Measurements from ENCODE around the gene BABAM2. TPM values are rescaled to one million over a fixed set of nuclear protein-coding genes. Genes with fewer than 3 reads are reported as not detected.

BABAM2 gene
- polyA plus RNA-seq, 6 donors from 2014 or later: 50.3 to 58.3 (median 55.6) TPM

GRCh38 chr2:27885234-27885633, 5.3 kb upstream of the BABAM2 start:
- Mint-ChIP-seq H3K4me3 (no peak overlapping the region), H3K36me3 (peaks cover 0 to 8% of the 10 kb centered on the region in 2 donors), H3K4me1 (peaks cover 8 to 14% (median 9%) of the 10 kb centered on the region in 3 donors), H3K27me3 (no peaks in the 10 kb centered on the region), H3K9me3 (peaks cover 0 to 15% (median 2%) of the 10 kb centered on the region in 7 donors), H3K27ac (peak overlapping the region in 1 of 6 donors; percentile 100)
- DNase-seq (no peak), ATAC-seq (ENCODE audit: low read depth in 2 of 2) (no peak)

- H3K27me3 Mint-ChIP-seq: no peaks in the 10 kb centered on the region
- DNase-seq: no peak
- no peak overlapping the region for H3K4me3 Mint-ChIP-seq
- ATAC-seq (ENCODE audit: low read depth in 2 of 2): no peak
- peaks cover 0 to 15% (median 0%) of the 10 kb centered on the region in 7 donors for H3K9me3 Mint-ChIP-seq
- H3K4me1 Mint-ChIP-seq: peaks cover 11 to 16% (median 12%) of the 10 kb centered on the region in 3 donors
- H3K36me3 Mint-ChIP-seq: peaks cover 0 to 8% of the 10 kb centered on the region in 2 donors
- peak overlapping the region in 1 of 6 donors; percentile 100 for H3K27ac Mint-ChIP-seq
These were observed 4.9 kb upstream of the BABAM2 start for GRCh38 chr2:27885661-27886060.

GRCh38 chr2:27886322-27886721, 4.2 kb upstream of the BABAM2 start:
- ATAC-seq (ENCODE audit: low read depth in 2 of 2): no peak
- peaks cover 0 to 5% (median 5%) of the 10 kb centered on the region in 3 donors for H3K27me3 Mint-ChIP-seq
- no peak overlapping the region for H3K4me3 Mint-ChIP-seq
- H3K4me1 Mint-ChIP-seq: peaks cover 17 to 20% (median 18%) of the 10 kb centered on the region in 3 donors
- DNase-seq: no peak
- peaks cover 0 to 17% (median 4%) of the 10 kb centered on the region in 7 donors for H3K9me3 Mint-ChIP-seq
- peaks cover 0 to 8% of the 10 kb centered on the region in 2 donors for H3K36me3 Mint-ChIP-seq
- H3K27ac Mint-ChIP-seq: peak overlapping the region in 1 of 6 donors; percentile 100

- Mint-ChIP-seq H3K9me3 (peaks cover 0 to 11% (median 4%) of the 10 kb centered on the region in 7 donors), H3K36me3 (peaks cover 0 to 1% of the 10 kb centered on the region in 2 donors), H3K4me3 (peak overlapping the region in 2 of 8 donors; percentile 12 to 39), H3K4me1 (peaks cover 18 to 26% (median 23%) of the 10 kb centered on the region in 3 donors), H3K27me3 (peaks cover 0 to 6% (median 5%) of the 10 kb centered on the region in 3 donors), H3K27ac (peak overlapping the region in 4 of 6 donors; percentile 44 to 100 (median 58))
- no peak for ATAC-seq (ENCODE audit: low read depth in 2 of 2)
- no peak for DNase-seq
These were observed 3.4 kb upstream of the BABAM2 start for GRCh38 chr2:27887111-27887510.

GRCh38 chr2:27887830-27888229, 2.7 kb upstream of the BABAM2 start:
- ATAC-seq (ENCODE audit: low read depth in 2 of 2): no peak
- no peaks in the 10 kb centered on the region for H3K36me3 Mint-ChIP-seq
- peaks cover 0 to 6% (median 2%) of the 10 kb centered on the region in 7 donors for H3K9me3 Mint-ChIP-seq
- peak overlapping the region in 5 of 6 donors; percentile 20 to 100 (median 79) for H3K27ac Mint-ChIP-seq
- DNase-seq: no peak
- H3K4me1 Mint-ChIP-seq: peaks cover 18 to 31% (median 29%) of the 10 kb centered on the region in 3 donors
- H3K27me3 Mint-ChIP-seq: peaks cover 0 to 6% (median 5%) of the 10 kb centered on the region in 3 donors
- peak overlapping the region in 2 of 8 donors; percentile 39 to 55 for H3K4me3 Mint-ChIP-seq

- no peak for ATAC-seq (ENCODE audit: low read depth in 2 of 2)
- peaks cover 0 to 6% (median 5%) of the 10 kb centered on the region in 3 donors for H3K27me3 Mint-ChIP-seq
- H3K27ac Mint-ChIP-seq: peak overlapping the region in 5 of 6 donors; percentile 1 to 100 (median 69)
- no peak for DNase-seq
- H3K4me1 Mint-ChIP-seq: peaks cover 18 to 33% (median 31%) of the 10 kb centered on the region in 3 donors
- peak overlapping the region in 1 of 8 donors; percentile 95 for H3K4me3 Mint-ChIP-seq
- no peaks in the 10 kb centered on the region for H3K36me3 Mint-ChIP-seq
- H3K9me3 Mint-ChIP-seq: peaks cover 0 to 6% (median 2%) of the 10 kb centered on the region in 7 donors
These were observed 1.7 kb upstream of the BABAM2 start for GRCh38 chr2:27888790-27889189.

GRCh38 chr2:27889774-27890145, 769 bp upstream of the BABAM2 start:
- Mint-ChIP-seq H3K36me3 (peaks cover 0 to 9% of the 10 kb centered on the region in 2 donors), H3K27me3 (peaks cover 0 to 6% (median 5%) of the 10 kb centered on the region in 3 donors), H3K9me3 (peaks cover 0 to 6% (median 2%) of the 10 kb centered on the region in 7 donors), H3K27ac (peak overlapping the region; percentile 100), H3K4me1 (peaks cover 18 to 33% (median 31%) of the 10 kb centered on the region in 3 donors), H3K4me3 (peak overlapping the region; percentile 94 to 99 (median 98))
- ATAC-seq (ENCODE audit: low read depth in 2 of 2) (peak; percentile 3 to 11), DNase-seq (peak; percentile 54)

- peaks cover 10 to 11% of the 10 kb centered on the region in 2 donors for H3K36me3 Mint-ChIP-seq
- DNase-seq (peak; percentile 97), ATAC-seq (ENCODE audit: low read depth in 2 of 2) (peak; percentile 65 to 67)
- H3K4me3 Mint-ChIP-seq: peak overlapping the region; percentile 94 to 99 (median 98)
- H3K27me3 Mint-ChIP-seq: peaks cover 0 to 6% (median 5%) of the 10 kb centered on the region in 3 donors
- H3K9me3 Mint-ChIP-seq: peaks cover 0 to 6% (median 2%) of the 10 kb centered on the region in 7 donors
- peaks cover 18 to 33% (median 31%) of the 10 kb centered on the region in 3 donors for H3K4me1 Mint-ChIP-seq
- peak overlapping the region; percentile 100 for H3K27ac Mint-ChIP-seq
These were observed 569 bp downstream of the BABAM2 start for GRCh38 chr2:27890924-27891672.

GRCh38 chr2:27891673-27892105, 1.2 kb downstream of the BABAM2 start:
- Mint-ChIP-seq H3K36me3 (peaks cover 11 to 14% of the 10 kb centered on the region in 2 donors), H3K4me3 (peak overlapping the region in 7 of 8 donors; percentile 94 to 99 (median 97)), H3K27ac (peak overlapping the region; percentile 100), H3K27me3 (peaks cover 0 to 6% (median 5%) of the 10 kb centered on the region in 3 donors), H3K4me1 (peaks cover 18 to 35% (median 34%) of the 10 kb centered on the region in 3 donors), H3K9me3 (peaks cover 0 to 6% (median 2%) of the 10 kb centered on the region in 7 donors)
- ATAC-seq (ENCODE audit: low read depth in 2 of 2) (no peak), DNase-seq (no peak)

- Mint-ChIP-seq H3K27ac (peak overlapping the region; percentile 70 to 100 (median 100)), H3K9me3 (peaks cover 0 to 6% (median 2%) of the 10 kb centered on the region in 7 donors)
- DNase-seq: peak; percentile 11
These were observed 2.5 kb downstream of the BABAM2 start for GRCh38 chr2:27893006-27893405.

GRCh38 chr2:27897717-27898116, 7.2 kb downstream of the BABAM2 start:
- no peak overlapping the region for H3K4me3 Mint-ChIP-seq
- no peaks in the 10 kb centered on the region for H3K27me3 Mint-ChIP-seq
- peaks cover 14 to 18% of the 10 kb centered on the region in 2 donors for H3K36me3 Mint-ChIP-seq
- peak overlapping the region; percentile 81 to 100 (median 90) for H3K27ac Mint-ChIP-seq
- H3K9me3 Mint-ChIP-seq: no peaks in the 10 kb centered on the region
- peak; percentile 92 to 96 for ATAC-seq (ENCODE audit: low read depth in 2 of 2)
- H3K4me1 Mint-ChIP-seq: peaks cover 12 to 25% (median 23%) of the 10 kb centered on the region in 3 donors
- peak; percentile 33 for DNase-seq

More at GRCh38 chr2:27893006-27893405, 2.5 kb downstream of the BABAM2 start:
- H3K4me3 Mint-ChIP-seq: no peak overlapping the region
- peaks cover 27 to 47% (median 43%) of the 10 kb centered on the region in 3 donors for H3K4me1 Mint-ChIP-seq
- H3K27me3 Mint-ChIP-seq: peaks cover 0 to 6% (median 5%) of the 10 kb centered on the region in 3 donors
- no peak for ATAC-seq (ENCODE audit: low read depth in 2 of 2)
- H3K36me3 Mint-ChIP-seq: peaks cover 11 to 14% of the 10 kb centered on the region in 2 donors

- Mint-ChIP-seq H3K27ac (no peak overlapping the region), H3K4me1 (peaks cover 15 to 24% (median 19%) of the 10 kb centered on the region in 3 donors), H3K36me3 (peaks cover 13 to 21% of the 10 kb centered on the region in 2 donors), H3K4me3 (no peak overlapping the region), H3K27me3 (no peaks in the 10 kb centered on the region), H3K9me3 (no peaks in the 10 kb centered on the region)
- no peak for ATAC-seq (ENCODE audit: low read depth in 2 of 2)
- no peak for DNase-seq
These were observed 10.7 kb downstream of the BABAM2 start for GRCh38 chr2:27901234-27901633.

GRCh38 chr2:27902098-27902497, 11.6 kb downstream of the BABAM2 start:
- Mint-ChIP-seq H3K27me3 (no peaks in the 10 kb centered on the region), H3K4me1 (peaks cover 15 to 17% (median 15%) of the 10 kb centered on the region in 3 donors), H3K9me3 (no peaks in the 10 kb centered on the region), H3K36me3 (peaks cover 13 to 17% of the 10 kb centered on the region in 2 donors), H3K4me3 (no peak overlapping the region), H3K27ac (peak overlapping the region in 1 of 6 donors; percentile 45)
- DNase-seq: no peak
- ATAC-seq (ENCODE audit: low read depth in 2 of 2): no peak

All from naive B cell (primary cell).